OCI-LY3 (cell line): ENCODE data around the gene NME5.

Experiments used
- CTCF ChIP-seq: fragments of 200-600, 300-600 bp; sonication (generic); IDR thresholded peaks from 2 replicates; pipeline ENCODE4 v1.5.1; 2014; ENCODE audit warnings: antibody characterized with exemption, low read length, low read depth
- EZH2phosphoT487 ChIP-seq: fragments of 200-600 bp; shearing (Covaris generic); IDR thresholded peaks from 2 replicates; pipeline ENCODE4 v1.6.1; 2018; ENCODE audit warnings: antibody characterized with exemption, mixed run types, low read depth

GRCh38 chr5:138140268-138140667, 1.0 kb upstream of the NME5 start:
- no peak for TF ChIP-seq CTCF
- no peak for TF ChIP-seq EZH2phosphoT487
